ENCODE measurements around the gene PTGER4.

PTGER4 gene

GRCh38 chr5:40683305-40683704 is 3.6 kb downstream of the PTGER4 start:
- no peak for DNase-seq
- TF ChIP-seq, protein P1, sequence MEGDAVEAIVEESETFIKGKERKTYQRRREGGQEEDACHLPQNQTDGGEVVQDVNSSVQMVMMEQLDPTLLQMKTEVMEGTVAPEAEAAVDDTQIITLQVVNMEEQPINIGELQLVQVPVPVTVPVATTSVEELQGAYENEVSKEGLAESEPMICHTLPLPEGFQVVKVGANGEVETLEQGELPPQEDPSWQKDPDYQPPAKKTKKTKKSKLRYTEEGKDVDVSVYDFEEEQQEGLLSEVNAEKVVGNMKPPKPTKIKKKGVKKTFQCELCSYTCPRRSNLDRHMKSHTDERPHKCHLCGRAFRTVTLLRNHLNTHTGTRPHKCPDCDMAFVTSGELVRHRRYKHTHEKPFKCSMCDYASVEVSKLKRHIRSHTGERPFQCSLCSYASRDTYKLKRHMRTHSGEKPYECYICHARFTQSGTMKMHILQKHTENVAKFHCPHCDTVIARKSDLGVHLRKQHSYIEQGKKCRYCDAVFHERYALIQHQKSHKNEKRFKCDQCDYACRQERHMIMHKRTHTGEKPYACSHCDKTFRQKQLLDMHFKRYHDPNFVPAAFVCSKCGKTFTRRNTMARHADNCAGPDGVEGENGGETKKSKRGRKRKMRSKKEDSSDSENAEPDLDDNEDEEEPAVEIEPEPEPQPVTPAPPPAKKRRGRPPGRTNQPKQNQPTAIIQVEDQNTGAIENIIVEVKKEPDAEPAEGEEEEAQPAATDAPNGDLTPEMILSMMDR (IDR thresholded peaks at IDR 0.05; ENCODE audit: low read depth, low read length) = no peak
- Histone ChIP-seq H3K27me3 (ENCODE audit: insufficient read depth, low read depth, severe bottlenecking) (peaks cover 13% of the 10 kb centered on the region), H3K4me3 (ENCODE audit: low read depth, low read length) (no peak overlapping the region), H3K27ac (no peak overlapping the region), H3K9me3 (ENCODE audit: severe bottlenecking) (no peaks in the 10 kb centered on the region), H3K36me3 (no peaks in the 10 kb centered on the region)

- TF ChIP-seq, protein P1 (IDR thresholded peaks at IDR 0.05; ENCODE audit: low read depth, low read length) = no peak
- Histone ChIP-seq H3K36me3 (no peaks in the 10 kb centered on the region), H3K27me3 (ENCODE audit: insufficient read depth, low read depth, severe bottlenecking) (peaks cover 11% of the 10 kb centered on the region), H3K4me3 (ENCODE audit: low read depth, low read length) (no peak overlapping the region), H3K27ac (no peak overlapping the region), H3K9me3 (ENCODE audit: severe bottlenecking) (no peaks in the 10 kb centered on the region)
- no peak for DNase-seq
Observed at GRCh38 chr5:40685193-40685592, 5.5 kb downstream of the PTGER4 start.

DNA sequence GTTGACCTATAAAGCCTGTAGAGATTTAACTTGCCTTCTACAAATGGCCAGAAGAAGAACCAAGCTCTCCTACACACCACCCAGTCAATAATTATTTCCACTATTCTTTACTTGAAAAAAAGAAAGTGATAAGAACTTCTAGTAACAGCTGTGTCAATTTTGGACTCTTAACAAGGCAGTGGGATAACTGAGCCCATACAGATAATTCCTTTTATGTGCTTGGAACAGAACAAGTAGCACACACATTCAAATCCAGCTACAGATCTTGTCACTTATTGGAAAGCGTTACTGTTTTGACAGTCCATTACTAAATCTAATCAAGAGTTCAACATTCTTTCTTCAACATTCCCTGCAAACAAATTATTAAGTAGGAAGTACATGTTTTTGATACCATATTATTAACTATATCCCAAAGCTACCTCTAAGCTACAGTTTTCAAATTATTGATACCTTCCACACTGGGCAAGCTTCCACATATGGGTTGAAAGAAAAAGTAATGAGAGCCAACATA is 6.3 kb downstream of the PTGER4 start:
- Histone ChIP-seq H3K27ac (no peak overlapping the region), H3K4me3 (ENCODE audit: low read depth, low read length) (no peak overlapping the region), H3K27me3 (ENCODE audit: insufficient read depth, low read depth, severe bottlenecking) (peaks cover 3% of the 10 kb centered on the region), H3K36me3 (no peaks in the 10 kb centered on the region), H3K9me3 (ENCODE audit: severe bottlenecking) (no peaks in the 10 kb centered on the region)
- TF ChIP-seq, protein P1 (IDR thresholded peaks at IDR 0.05; ENCODE audit: low read depth, low read length) = no peak
- DNase-seq = no peak

DNA sequence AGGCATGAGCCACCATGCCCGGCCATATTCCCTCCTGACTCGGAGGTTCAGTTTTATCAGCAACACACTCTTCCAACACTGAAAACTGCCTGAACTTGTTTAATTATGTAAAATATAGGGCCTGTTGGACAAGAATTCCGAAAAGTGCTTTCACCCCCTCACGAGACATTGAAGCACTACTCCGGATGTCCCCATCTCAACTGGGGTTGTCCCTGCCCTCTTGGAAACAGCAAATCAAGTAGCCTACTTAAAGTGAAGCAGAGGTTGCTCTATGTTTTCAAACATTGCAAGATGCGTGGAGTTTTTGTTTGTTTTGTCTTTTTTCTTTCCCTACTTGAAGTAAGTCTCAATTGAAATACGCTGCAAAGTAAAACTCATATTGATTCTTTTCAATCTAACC is 7.6 kb downstream of the PTGER4 start:
- H3K27me3 ChIP-seq (ENCODE audit: insufficient read depth, low read depth, severe bottlenecking) = no peaks in the 10 kb centered on the region
- H3K4me3 ChIP-seq (ENCODE audit: low read depth, low read length) = no peak overlapping the region
- H3K27ac ChIP-seq = no peak overlapping the region
- H3K9me3 ChIP-seq (ENCODE audit: severe bottlenecking) = no peaks in the 10 kb centered on the region
- DNase-seq = no peak
- TF ChIP-seq, protein P1 (IDR thresholded peaks at IDR 0.05; ENCODE audit: low read depth, low read length) = no peak
- H3K36me3 ChIP-seq = no peaks in the 10 kb centered on the region

DNA sequence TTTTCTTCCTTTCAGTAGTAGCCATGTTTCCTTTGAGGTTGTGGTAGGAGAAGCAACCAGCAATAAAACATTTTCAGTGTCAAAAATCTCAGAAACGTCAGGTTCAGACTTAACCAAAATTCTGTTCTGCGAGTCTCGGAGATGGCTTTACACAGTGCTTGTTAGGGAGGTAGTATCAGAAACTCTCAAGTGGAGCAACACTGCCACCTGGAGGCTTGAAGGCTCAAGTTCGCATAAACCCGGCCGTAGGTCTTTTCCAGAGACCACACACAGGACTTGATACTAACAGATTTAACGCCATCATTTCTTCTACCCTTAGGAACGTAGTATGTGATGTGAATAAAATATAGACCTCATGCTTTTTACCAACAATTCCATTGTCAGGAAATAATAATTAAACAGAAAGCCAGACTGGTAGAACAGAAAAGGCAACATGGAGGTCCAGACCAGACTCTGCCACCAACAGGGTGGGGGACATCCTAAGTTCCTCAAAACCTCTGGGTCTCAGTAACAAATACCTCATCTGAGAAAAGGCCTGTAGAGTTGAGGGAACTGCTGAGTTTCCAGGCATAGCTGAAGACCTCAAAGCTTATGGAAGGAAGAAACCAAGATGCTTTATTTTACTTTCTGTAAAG is 8.5 kb downstream of the PTGER4 start:
- H3K9me3 ChIP-seq (ENCODE audit: severe bottlenecking) = no peaks in the 10 kb centered on the region
- TF ChIP-seq, protein P1 (IDR thresholded peaks at IDR 0.05; ENCODE audit: low read depth, low read length) = peak; percentile 77
- no peaks in the 10 kb centered on the region for H3K27me3 ChIP-seq (ENCODE audit: insufficient read depth, low read depth, severe bottlenecking)
- H3K27ac ChIP-seq = no peak overlapping the region
- peak; percentile 76 for DNase-seq
- no peaks in the 10 kb centered on the region for H3K36me3 ChIP-seq
- H3K4me3 ChIP-seq (ENCODE audit: low read depth, low read length) = no peak overlapping the region

- Histone ChIP-seq H3K36me3 (no peaks in the 10 kb centered on the region), H3K27me3 (ENCODE audit: insufficient read depth, low read depth, severe bottlenecking) (no peaks in the 10 kb centered on the region), H3K9me3 (ENCODE audit: severe bottlenecking) (no peaks in the 10 kb centered on the region), H3K4me3 (ENCODE audit: low read depth, low read length) (no peak overlapping the region), H3K27ac (no peak overlapping the region)
- DNase-seq = no peak
- TF ChIP-seq, protein P1 (IDR thresholded peaks at IDR 0.05; ENCODE audit: low read depth, low read length) = no peak
Observed at GRCh38 chr5:40688996-40689395, 9.3 kb downstream of the PTGER4 start.
